Adrenal gland (tissue), 5 donors: ENCODE results near the gene TFDP2.

Source experiments
- CTCF ChIP-seq, 6 experiments: fragments of 450-650 bp in 4 of 6; fragments of 200-600 bp in 2 of 6; sonication (generic) in 1 of 6; IDR thresholded peaks; 1 replicate in 5 of 6; 2 replicates in 1 of 6; pipeline versions ENCODE4 v1.5.1 to v1.8.0; 2016 to 2021; ENCODE audit warnings: antibody characterized with exemption in 6 of 6, mild to moderate bottlenecking in 2 of 6, moderate library complexity in 1 of 6
- POLR2A ChIP-seq, 2 donors: fragments of 450-650 bp; IDR thresholded peaks; one replicate each; pipeline ENCODE4 v1.6.1; 2017; ENCODE audit warnings: antibody characterized with exemption in 2 of 2, mild to moderate bottlenecking in 2 of 2, moderate library complexity in 1 of 2
- donor health status: DM: no; HTN: no; CAD: no.

GRCh38 chr3:142065344-142065743, 84.0 kb downstream of the TFDP2 start:
- TF ChIP-seq CTCF (IDR thresholded peaks at IDR 0.05) (no peak), POLR2A (IDR thresholded peaks at IDR 0.05) (no peak)
